Activated naive CD8-positive, alpha-beta T cell (primary cell): ENCODE results near the gene ICE2.

Experiments used
- H3K27ac Mint-ChIP-seq: one replicate; pipeline ENCODE4 v1.8.0; 2021; ENCODE audit warnings: mixed read lengths
- H3K27me3 Mint-ChIP-seq: one replicate; pipeline ENCODE4 v1.8.0; 2021; ENCODE audit warnings: mixed read lengths
- H3K36me3 Mint-ChIP-seq: one replicate; pipeline ENCODE4 v1.8.0; 2021; ENCODE audit warnings: mixed read lengths
- H3K4me1 Mint-ChIP-seq: one replicate; pipeline ENCODE4 v1.8.0; 2021; ENCODE audit warnings: low read depth, mixed read lengths
- H3K4me3 Mint-ChIP-seq: one replicate; pipeline ENCODE4 v1.8.0; 2021; ENCODE audit warnings: mild to moderate bottlenecking, mixed read lengths
- H3K9me3 Mint-ChIP-seq: one replicate; pipeline ENCODE4 v1.8.0; 2021; ENCODE audit warnings: low read depth, mixed read lengths

The ICE2 gene

GRCh38 chr15:60478566-60479360 lies at the start of gene ICE2:
ICE2 (minus strand) TSS chr15:60479142; CDS start chr15:60477977, 1,165 bp downstream.
- Mint-ChIP-seq H3K4me1 (peaks cover 59% of the 10 kb centered on the region), H3K27me3 (no peaks in the 10 kb centered on the region)

GRCh38 chr15:60528530-60528929 lies 49.6 kb upstream of the ICE2 start:
- peaks cover 18% of the 10 kb centered on the region for H3K36me3 Mint-ChIP-seq
- peak overlapping the region; percentile 98 for H3K27ac Mint-ChIP-seq
- H3K27me3 Mint-ChIP-seq, result no peaks in the 10 kb centered on the region
- H3K9me3 Mint-ChIP-seq, result no peaks in the 10 kb centered on the region
- peak overlapping the region; percentile 59 for H3K4me3 Mint-ChIP-seq
- H3K4me1 Mint-ChIP-seq, result peaks cover 76% of the 10 kb centered on the region

More at GRCh38 chr15:60478566-60479360, at the start of gene ICE2:
- peaks cover 14% of the 10 kb centered on the region for H3K36me3 Mint-ChIP-seq
- no peaks in the 10 kb centered on the region for H3K9me3 Mint-ChIP-seq
- peak within 1 kb of the TSS; percentile 97 for H3K27ac Mint-ChIP-seq
- H3K4me3 Mint-ChIP-seq, result peak within 1 kb of the TSS; percentile 95

- peaks cover 72% of the 10 kb centered on the region for H3K4me1 Mint-ChIP-seq
- H3K27ac Mint-ChIP-seq, result peak overlapping the region; percentile 98
- peaks cover 21% of the 10 kb centered on the region for H3K36me3 Mint-ChIP-seq
These were observed 48.5 kb upstream of the ICE2 start for GRCh38 chr15:60527456-60527855.

GRCh38 chr15:60526127-60526616 lies 47.2 kb upstream of the ICE2 start:
- Mint-ChIP-seq H3K9me3 (no peaks in the 10 kb centered on the region), H3K27ac (peak overlapping the region; percentile 69), H3K27me3 (no peaks in the 10 kb centered on the region), H3K4me3 (no peak overlapping the region), H3K36me3 (peaks cover 23% of the 10 kb centered on the region), H3K4me1 (peaks cover 65% of the 10 kb centered on the region)

More at GRCh38 chr15:60527456-60527855, 48.5 kb upstream of the ICE2 start:
- no peaks in the 10 kb centered on the region for H3K9me3 Mint-ChIP-seq
- no peaks in the 10 kb centered on the region for H3K27me3 Mint-ChIP-seq
- H3K4me3 Mint-ChIP-seq, result no peak overlapping the region

- H3K27ac Mint-ChIP-seq, result peak overlapping the region; percentile 46
These were observed 46.5 kb upstream of the ICE2 start for GRCh38 chr15:60525341-60526039.

GRCh38 chr15:60523056-60523455 lies 44.1 kb upstream of the ICE2 start:
- Mint-ChIP-seq H3K9me3 (no peaks in the 10 kb centered on the region), H3K36me3 (peaks cover 21% of the 10 kb centered on the region), H3K4me1 (peaks cover 68% of the 10 kb centered on the region), H3K27me3 (no peaks in the 10 kb centered on the region), H3K4me3 (no peak overlapping the region), H3K27ac (peak overlapping the region; percentile 67)

More at GRCh38 chr15:60525341-60526039, 46.5 kb upstream of the ICE2 start:
- no peaks in the 10 kb centered on the region for H3K27me3 Mint-ChIP-seq
- H3K4me1 Mint-ChIP-seq, result peaks cover 65% of the 10 kb centered on the region
- H3K9me3 Mint-ChIP-seq, result no peaks in the 10 kb centered on the region
- H3K36me3 Mint-ChIP-seq, result peaks cover 23% of the 10 kb centered on the region
- no peak overlapping the region for H3K4me3 Mint-ChIP-seq

GRCh38 chr15:60520825-60521368 lies 42.0 kb upstream of the ICE2 start:
- Mint-ChIP-seq H3K27me3 (no peaks in the 10 kb centered on the region), H3K4me3 (peak overlapping the region; percentile 2), H3K4me1 (peaks cover 52% of the 10 kb centered on the region), H3K9me3 (no peaks in the 10 kb centered on the region), H3K27ac (peak overlapping the region; percentile 76), H3K36me3 (peaks cover 19% of the 10 kb centered on the region)

- peak overlapping the region; percentile 76 for H3K27ac Mint-ChIP-seq
- H3K9me3 Mint-ChIP-seq, result no peaks in the 10 kb centered on the region
- H3K4me3 Mint-ChIP-seq, result peak overlapping the region; percentile 2
- peaks cover 48% of the 10 kb centered on the region for H3K4me1 Mint-ChIP-seq
- no peaks in the 10 kb centered on the region for H3K27me3 Mint-ChIP-seq
- H3K36me3 Mint-ChIP-seq, result peaks cover 19% of the 10 kb centered on the region
These were observed 41.3 kb upstream of the ICE2 start for GRCh38 chr15:60520013-60520824.

GRCh38 chr15:60519218-60519617 lies 40.3 kb upstream of the ICE2 start:
- peaks cover 42% of the 10 kb centered on the region for H3K4me1 Mint-ChIP-seq
- H3K27ac Mint-ChIP-seq, result no peak overlapping the region
- H3K9me3 Mint-ChIP-seq, result no peaks in the 10 kb centered on the region
- H3K27me3 Mint-ChIP-seq, result no peaks in the 10 kb centered on the region
- H3K4me3 Mint-ChIP-seq, result no peak overlapping the region
- peaks cover 15% of the 10 kb centered on the region for H3K36me3 Mint-ChIP-seq

- H3K36me3 Mint-ChIP-seq, result peaks cover 17% of the 10 kb centered on the region
- H3K9me3 Mint-ChIP-seq, result no peaks in the 10 kb centered on the region
- H3K4me3 Mint-ChIP-seq, result no peak overlapping the region
- H3K27me3 Mint-ChIP-seq, result no peaks in the 10 kb centered on the region
- peak overlapping the region; percentile 46 for H3K27ac Mint-ChIP-seq
- H3K4me1 Mint-ChIP-seq, result peaks cover 43% of the 10 kb centered on the region
These were observed 39.6 kb upstream of the ICE2 start for GRCh38 chr15:60518511-60518910.

- Mint-ChIP-seq H3K9me3 (no peaks in the 10 kb centered on the region), H3K4me1 (peaks cover 54% of the 10 kb centered on the region), H3K27ac (no peak overlapping the region), H3K4me3 (no peak overlapping the region), H3K27me3 (no peaks in the 10 kb centered on the region), H3K36me3 (peaks cover 20% of the 10 kb centered on the region)
These were observed 35.4 kb upstream of the ICE2 start for GRCh38 chr15:60514261-60514881.

GRCh38 chr15:60513676-60514075 lies 34.7 kb upstream of the ICE2 start:
- Mint-ChIP-seq H3K27me3 (no peaks in the 10 kb centered on the region), H3K9me3 (no peaks in the 10 kb centered on the region), H3K4me3 (no peak overlapping the region), H3K4me1 (peaks cover 56% of the 10 kb centered on the region), H3K36me3 (peaks cover 21% of the 10 kb centered on the region), H3K27ac (no peak overlapping the region)

- H3K4me1 Mint-ChIP-seq, result peaks cover 56% of the 10 kb centered on the region
- peak overlapping the region; percentile 58 for H3K27ac Mint-ChIP-seq
- H3K4me3 Mint-ChIP-seq, result no peak overlapping the region
- H3K9me3 Mint-ChIP-seq, result no peaks in the 10 kb centered on the region
- peaks cover 17% of the 10 kb centered on the region for H3K36me3 Mint-ChIP-seq
- H3K27me3 Mint-ChIP-seq, result no peaks in the 10 kb centered on the region
These were observed 34.0 kb upstream of the ICE2 start for GRCh38 chr15:60512937-60513336.
